HepG2 (cell line): ENCODE measurements around the gene HOXA9. TPM values are rescaled to one million over a fixed set of nuclear protein-coding genes. Genes with fewer than 3 reads are reported as not detected.

Source experiments
- ATAC-seq: fragments of 200-7000 bp; cut with Tn5 transposase; 3 replicates; pipeline ENCODE4 v1.9.1; 2020; ENCODE audit warnings: mild to moderate bottlenecking, moderate library complexity
- BruUV-seq: library from RNA; stranded (reverse); fragments of 400-500 nt; replicated peaks from 2 replicates; lab custom pipeline; 2021; lab: Mats Ljungman, UMichigan
- CTCF ChIA-PET: fragments of 300-600 bp; formaldehyde crosslinking; extraction: SDS; loops from one replicate; lab custom pipeline; 2021; ENCODE audit warnings: low total read pairs, inconsistent platforms, low intra/inter-chr PET ratio; lab: Yijun Ruan, JAX
- POLR2A ChIA-PET: fragments of 350-600 bp; sonication (Branson Sonifier 250); formaldehyde crosslinking; loops from one replicate; lab custom pipeline; 2020; ENCODE audit warnings: antibody characterized with exemption, inconsistent platforms; lab: Yijun Ruan, JAX
- DNase-seq: peaks from one replicate; pipeline ENCODE4 v3.0.0-alpha.2; 2015; ENCODE audit warnings: low spot score
- FAIRE-seq: peaks from 3 replicates; lab custom pipeline; 2011; peaks lifted over from hg19 to GRCh38; lab: Jason Lieb, UNC
- H2AFZ ChIP-seq: one replicate; pipeline ENCODE4 v1.6.1; 2011; ENCODE audit warnings: low read length, inconsistent platforms
- H3K27ac ChIP-seq: fragments of 300-600 bp; 3 replicates; pipeline ENCODE4 v1.8.0; 2011; ENCODE audit warnings: mixed run types, mild to moderate bottlenecking, mixed read lengths, low read length, inconsistent platforms; ENCODE audit not compliant: insufficient read depth; ENCODE audit errors: extremely low read length
- H3K27me3 ChIP-seq, 2 experiments: fragments of 200-600 bp in 1 of 2; 2 replicates in 1 of 2; 3 replicates in 1 of 2; pipeline versions ENCODE4 v1.6.0 to v1.8.0; 2011; ENCODE audit warnings: low read length in 2 of 2, mild to moderate bottlenecking in 2 of 2, moderate library complexity in 2 of 2, inconsistent platforms in 1 of 2; ENCODE audit not compliant: insufficient read depth in 2 of 2, control insufficient read depth in 1 of 2
- H3K36me3 ChIP-seq, 2 experiments: fragments of 200-600 bp in 1 of 2; replicated peaks in 1 of 2; 2 replicates in 1 of 2; 3 replicates in 1 of 2; pipeline versions ENCODE4 v1.5.1 to v1.8.0; 2011; ENCODE audit warnings: low read length in 2 of 2, inconsistent platforms in 1 of 2; ENCODE audit not compliant: insufficient read depth in 2 of 2, control insufficient read depth in 1 of 2
- H3K4me1 ChIP-seq: 2 replicates; pipeline ENCODE4 v1.5.1; 2012; ENCODE audit warnings: low read length, inconsistent platforms; ENCODE audit not compliant: insufficient read depth
- H3K4me2 ChIP-seq: 2 replicates; pipeline ENCODE4 v1.6.0; 2011; ENCODE audit warnings: low read depth, low read length, inconsistent platforms
- H3K4me3 ChIP-seq, 3 experiments: fragments of 200-600 bp in 1 of 3; sonication (generic), shearing (Covaris generic) in 1 of 3; replicated peaks in 1 of 3; 2 replicates each; pipeline ENCODE4 v1.5.1; 2011 to 2016; ENCODE audit warnings: low read length in 3 of 3, inconsistent platforms in 2 of 3, low read depth in 2 of 3, mild to moderate bottlenecking in 2 of 3, control low read depth in 1 of 3, mixed read lengths in 1 of 3; ENCODE audit not compliant: insufficient read depth in 1 of 3
- H3K79me2 ChIP-seq: one replicate; pipeline ENCODE4 v1.6.1; 2011; ENCODE audit warnings: low read length, inconsistent platforms; ENCODE audit not compliant: insufficient read depth
- H3K9ac ChIP-seq: 2 replicates; pipeline ENCODE4 v1.6.0; 2011; ENCODE audit warnings: mild to moderate bottlenecking, low read depth, low read length, inconsistent platforms; ENCODE audit not compliant: insufficient read depth
- H3K9me3 ChIP-seq: 2 replicates; pipeline ENCODE4 v1.5.1; 2012; ENCODE audit warnings: mild to moderate bottlenecking, low read length
- H4K20me1 ChIP-seq: 2 replicates; pipeline ENCODE4 v1.6.0; 2011; ENCODE audit warnings: inconsistent platforms, mild to moderate bottlenecking, low read length, moderate library complexity; ENCODE audit not compliant: insufficient read depth
- TOE1 ChIP-seq: sonication (generic); formaldehyde crosslinking; IDR thresholded peaks from 2 replicates; pipeline ENCODE4 v1.4.0; 2020; ENCODE audit warnings: mild to moderate bottlenecking, missing genetic modification reagents
- ZNF296 ChIP-seq: sonication (generic); formaldehyde crosslinking; conservative IDR thresholded peaks from 2 replicates; pipeline ENCODE4 v1.5.0; 2020; ENCODE audit warnings: mild to moderate bottlenecking, missing genetic modification reagents
- WGBS: methylation state at CpG from one replicate; pipeline ENCODE4 v1.1.6; 2017; ENCODE audit warnings: low lambda C conversion rate; 5-methylcytosine and 5-hydroxymethylcytosine counted together
- in situ Hi-C: cut with HindIII; loops from 2 replicates; pipeline ENCODE4 v1.10.0; 2017; ENCODE audit warnings: low pct_unique_long_range_greater_than_20kb; ENCODE audit not compliant: extremely low pct_ligation_motif_present
- intact Hi-C: fragments of 100-400 bp; cut with micrococcal nuclease; formaldehyde crosslinking; loops from one replicate; pipeline ENCODE4 v1.10.0; 2022; ENCODE audit not compliant: unreplicated experiment
- polyA plus RNA-seq, 8 experiments: library from polyadenylated mRNA; depleted of rRNA in 3 of 8; stranded (reverse) in 7 of 8; unstranded in 1 of 8; fragments of >200 nt; fragmentation: Illumina TruSeq in 4 of 8; extraction: Trizol in 4 of 8; gene quantifications; 2 replicates each; pipeline versions ENCODE4 v1.2.1 to v1.2.3, GENCODE V29; 2011 to 2016; ENCODE audit warnings: low read depth in 4 of 8, missing spikeins in 1 of 8, mixed read lengths in 1 of 8; ENCODE audit not compliant: insufficient read depth in 1 of 8
- total RNA-seq, 5 experiments: library from RNA; depleted of rRNA; stranded (reverse); fragments of >200 nt; fragmentation: Illumina TruSeq; extraction: Trizol; gene quantifications; 2 replicates each; pipeline ENCODE4 v1.2.3, GENCODE V29; 2016; ENCODE audit warnings: low read depth in 1 of 5
- TF ChIP-seq, protein P1 (sequence below): sonication (generic); formaldehyde crosslinking; IDR thresholded peaks from 2 replicates; pipeline ENCODE4 v1.4.0; 2020; ENCODE audit warnings: missing genetic modification reagents
- TF ChIP-seq, protein P2 (sequence below): sonication (generic); formaldehyde crosslinking; IDR thresholded peaks from 2 replicates; pipeline ENCODE4 v1.5.1; 2020; ENCODE audit warnings: mild to moderate bottlenecking, missing genetic modification reagents, moderate library complexity

Gene HOXA9
- total and polyA plus RNA-seq, 2 of the 13 experiments (the other 11 are each of a cell fraction or from before 2014, with no cell fraction given) = not detected

- POLR2A ChIA-PET = no interaction called here
- Histone ChIP-seq H3K27ac (no peak overlapping the region), H3K27me3 (peaks cover 27 to 92% of the 10 kb centered on the region in 2 experiments), H3K36me3 (no peaks in the 10 kb centered on the region), H3K9ac (no peak overlapping the region), H4K20me1 (peaks cover 6% of the 10 kb centered on the region; the same call in 1 of the 2 replicates), H3K4me1 (peaks cover 21% of the 10 kb centered on the region; the same call in 1 of the 2 replicates), H3K9me3 (no peaks in the 10 kb centered on the region), H2AFZ (no peak overlapping the region), H3K4me3 (peak overlapping the region in 1 of 3 experiments; percentile 18; a peak in 1 of 6 replicates), H3K4me2 (no peak overlapping the region), H3K79me2 (no peaks in the 10 kb centered on the region)
- TF ChIP-seq, protein P1, sequence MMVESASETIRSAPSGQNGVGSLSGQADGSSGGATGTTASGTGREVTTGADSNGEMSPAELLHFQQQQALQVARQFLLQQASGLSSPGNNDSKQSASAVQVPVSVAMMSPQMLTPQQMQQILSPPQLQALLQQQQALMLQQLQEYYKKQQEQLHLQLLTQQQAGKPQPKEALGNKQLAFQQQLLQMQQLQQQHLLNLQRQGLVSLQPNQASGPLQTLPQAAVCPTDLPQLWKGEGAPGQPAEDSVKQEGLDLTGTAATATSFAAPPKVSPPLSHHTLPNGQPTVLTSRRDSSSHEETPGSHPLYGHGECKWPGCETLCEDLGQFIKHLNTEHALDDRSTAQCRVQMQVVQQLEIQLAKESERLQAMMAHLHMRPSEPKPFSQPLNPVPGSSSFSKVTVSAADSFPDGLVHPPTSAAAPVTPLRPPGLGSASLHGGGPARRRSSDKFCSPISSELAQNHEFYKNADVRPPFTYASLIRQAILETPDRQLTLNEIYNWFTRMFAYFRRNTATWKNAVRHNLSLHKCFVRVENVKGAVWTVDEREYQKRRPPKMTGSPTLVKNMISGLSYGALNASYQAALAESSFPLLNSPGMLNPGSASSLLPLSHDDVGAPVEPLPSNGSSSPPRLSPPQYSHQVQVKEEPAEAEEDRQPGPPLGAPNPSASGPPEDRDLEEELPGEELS (CRISPR knock-in tag) = no peak
- no peak for ATAC-seq
- intact Hi-C loops = no loop called here
- no TSS peak for BruUV-seq
- in situ Hi-C loops = no loop called here
- FAIRE-seq = no peak
- no peak for DNase-seq
- 33% methylated on average over 14 of the region's 22 CpGs for WGBS
- CTCF ChIA-PET = no interaction called here
Measured at GRCh38 chr7:27189295-27189996, 24.1 kb upstream of the HOXA9 start.

GRCh38 chr7:27188386-27189294 is 23.3 kb upstream of the HOXA9 start:
- 37% methylated on average over 33 of the region's 49 CpGs for WGBS
- no peak overlapping the region for H3K9ac ChIP-seq
- no TSS peak for BruUV-seq
- in situ Hi-C loops = no loop called here
- H3K27me3 ChIP-seq = peaks cover 28 to 95% of the 10 kb centered on the region in 2 experiments
- H3K9me3 ChIP-seq = no peaks in the 10 kb centered on the region
- H3K27ac ChIP-seq = no peak overlapping the region
- intact Hi-C loops = no loop called here
- peaks cover 6% of the 10 kb centered on the region; the same call in 1 of the 2 replicates for H4K20me1 ChIP-seq
- ATAC-seq = no peak
- H3K4me1 ChIP-seq = peaks cover 28% of the 10 kb centered on the region
- FAIRE-seq = no peak
- ChIA-PET CTCF (no interaction called here), POLR2A (no interaction called here)
- TF ChIP-seq, protein P2, sequence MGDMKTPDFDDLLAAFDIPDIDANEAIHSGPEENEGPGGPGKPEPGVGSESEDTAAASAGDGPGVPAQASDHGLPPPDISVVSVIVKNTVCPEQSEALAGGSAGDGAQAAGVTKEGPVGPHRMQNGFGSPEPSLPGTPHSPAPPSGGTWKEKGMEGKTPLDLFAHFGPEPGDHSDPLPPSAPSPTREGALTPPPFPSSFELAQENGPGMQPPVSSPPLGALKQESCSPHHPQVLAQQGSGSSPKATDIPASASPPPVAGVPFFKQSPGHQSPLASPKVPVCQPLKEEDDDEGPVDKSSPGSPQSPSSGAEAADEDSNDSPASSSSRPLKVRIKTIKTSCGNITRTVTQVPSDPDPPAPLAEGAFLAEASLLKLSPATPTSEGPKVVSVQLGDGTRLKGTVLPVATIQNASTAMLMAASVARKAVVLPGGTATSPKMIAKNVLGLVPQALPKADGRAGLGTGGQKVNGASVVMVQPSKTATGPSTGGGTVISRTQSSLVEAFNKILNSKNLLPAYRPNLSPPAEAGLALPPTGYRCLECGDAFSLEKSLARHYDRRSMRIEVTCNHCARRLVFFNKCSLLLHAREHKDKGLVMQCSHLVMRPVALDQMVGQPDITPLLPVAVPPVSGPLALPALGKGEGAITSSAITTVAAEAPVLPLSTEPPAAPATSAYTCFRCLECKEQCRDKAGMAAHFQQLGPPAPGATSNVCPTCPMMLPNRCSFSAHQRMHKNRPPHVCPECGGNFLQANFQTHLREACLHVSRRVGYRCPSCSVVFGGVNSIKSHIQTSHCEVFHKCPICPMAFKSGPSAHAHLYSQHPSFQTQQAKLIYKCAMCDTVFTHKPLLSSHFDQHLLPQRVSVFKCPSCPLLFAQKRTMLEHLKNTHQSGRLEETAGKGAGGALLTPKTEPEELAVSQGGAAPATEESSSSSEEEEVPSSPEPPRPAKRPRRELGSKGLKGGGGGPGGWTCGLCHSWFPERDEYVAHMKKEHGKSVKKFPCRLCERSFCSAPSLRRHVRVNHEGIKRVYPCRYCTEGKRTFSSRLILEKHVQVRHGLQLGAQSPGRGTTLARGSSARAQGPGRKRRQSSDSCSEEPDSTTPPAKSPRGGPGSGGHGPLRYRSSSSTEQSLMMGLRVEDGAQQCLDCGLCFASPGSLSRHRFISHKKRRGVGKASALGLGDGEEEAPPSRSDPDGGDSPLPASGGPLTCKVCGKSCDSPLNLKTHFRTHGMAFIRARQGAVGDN = peak; percentile 17; the same call in 1 of the 2 replicates
- TF ChIP-seq ZNF296 (CRISPR knock-in tag) (no peak), TOE1 (no peak)
- peak overlapping the region; percentile 32 for H3K4me2 ChIP-seq
- H3K36me3 ChIP-seq = no peaks in the 10 kb centered on the region
- H3K79me2 ChIP-seq = no peaks in the 10 kb centered on the region
- peak overlapping the region in 1 of 3 experiments; percentile 18; a peak in 2 of 6 replicates for H3K4me3 ChIP-seq
- H2AFZ ChIP-seq = no peak overlapping the region
- DNase-seq = no peak
